AG20443 (cell line): ENCODE data around the gene CDC14A.

Experiments
- DNase-seq: peaks from one replicate; pipeline ENCODE4 v3.0.0; 2012; ENCODE audit warnings: low spot score, mixed read lengths

Gene CDC14A

GRCh38 chr1:100494393-100495084, 142.2 kb downstream of the CDC14A start:
- no peak for DNase-seq

GRCh38 chr1:100496896-100497295, 144.6 kb downstream of the CDC14A start:
- no peak for DNase-seq

DNA sequence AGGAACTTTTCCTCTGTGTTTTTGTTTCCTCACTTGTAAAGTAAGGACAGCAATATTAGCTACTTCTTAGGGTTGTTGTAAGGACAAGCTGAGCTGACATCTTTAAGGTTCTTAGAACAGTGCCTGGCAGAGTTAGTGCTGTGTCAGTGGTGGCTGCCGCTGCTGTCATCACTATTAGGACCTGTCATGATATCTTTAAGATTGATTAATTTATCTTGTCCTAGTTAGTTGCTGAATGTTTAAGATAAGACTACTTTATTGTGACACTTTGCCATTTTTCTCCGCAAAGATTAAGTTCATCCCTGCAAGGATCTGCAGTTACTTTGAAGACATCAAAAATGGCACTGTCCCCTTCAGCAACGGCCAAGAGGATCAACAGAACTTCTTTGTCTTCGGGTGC, 145.5 kb downstream of the CDC14A start:
- DNase-seq, result no peak

GRCh38 chr1:100499194-100499811, 147.0 kb downstream of the CDC14A start:
- DNase-seq, result no peak

GRCh38 chr1:100502052-100502792, 149.9 kb downstream of the CDC14A start:
- no peak for DNase-seq

GRCh38 chr1:100506217-100506616, 153.9 kb downstream of the CDC14A start:
- no peak for DNase-seq

- no peak for DNase-seq
Observed at GRCh38 chr1:100510451-100510850, 158.1 kb downstream of the CDC14A start.

GRCh38 chr1:100511058-100511457, 158.8 kb downstream of the CDC14A start:
- no peak for DNase-seq

GRCh38 chr1:100511773-100512172, 159.5 kb downstream of the CDC14A start:
- no peak for DNase-seq

DNA sequence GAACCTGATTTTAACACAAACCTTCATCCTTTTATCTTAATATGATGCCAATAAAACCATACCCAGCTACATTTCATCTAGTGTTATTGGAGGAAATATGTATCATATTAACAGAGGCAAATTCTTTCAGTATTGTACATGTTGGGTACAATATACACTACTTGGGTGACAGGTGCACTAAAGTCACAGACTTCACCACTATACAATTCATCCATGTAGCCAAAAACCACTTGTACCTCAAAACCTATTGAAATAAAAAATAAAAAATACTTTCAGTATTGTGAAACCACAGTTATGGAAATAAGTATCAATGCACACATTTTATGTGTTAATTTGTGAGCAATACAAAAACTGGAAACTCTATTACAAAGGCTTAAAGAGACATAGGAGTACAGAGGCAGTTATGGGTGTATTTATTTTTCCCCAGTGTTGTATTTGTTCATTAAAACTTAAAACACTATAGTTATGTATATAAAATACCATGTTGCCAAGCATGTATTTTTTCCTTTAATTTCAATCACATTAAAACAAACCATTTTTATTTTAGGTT, 160.6 kb downstream of the CDC14A start:
- no peak for DNase-seq

GRCh38 chr1:100516857-100517256, 164.6 kb downstream of the CDC14A start:
- no peak for DNase-seq

GRCh38 chr1:100517515-100517914, 165.2 kb downstream of the CDC14A start:
- no peak for DNase-seq

- no peak for DNase-seq
Observed at GRCh38 chr1:100518023-100518422, 165.7 kb downstream of the CDC14A start.

GRCh38 chr1:100523038-100523652, 170.8 kb downstream of the CDC14A start:
- no peak for DNase-seq

DNA sequence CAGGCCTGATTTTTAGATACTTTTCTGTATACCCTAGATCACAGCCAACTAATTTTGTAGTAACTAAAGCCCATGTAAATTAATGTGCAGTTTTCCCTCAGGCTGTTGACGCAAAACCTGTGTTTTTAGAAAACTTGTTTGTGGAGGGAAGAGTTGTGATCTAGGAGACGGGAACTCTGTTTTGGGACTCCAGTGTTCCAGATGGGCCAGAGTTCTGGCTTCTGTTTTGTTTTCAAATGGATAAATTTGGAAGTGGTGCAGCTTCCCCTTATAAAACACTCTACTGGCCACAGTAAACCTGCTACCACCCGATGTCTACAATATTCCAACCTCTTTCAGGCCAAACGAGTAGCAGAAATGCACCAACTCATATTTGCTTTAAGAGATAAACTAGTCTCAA, 172.0 kb downstream of the CDC14A start:
- DNase-seq, result no peak

- DNase-seq, result no peak
Observed at GRCh38 chr1:100526894-100527293, 174.6 kb downstream of the CDC14A start.

- DNase-seq, result no peak
Observed at GRCh38 chr1:100528871-100529270, 176.6 kb downstream of the CDC14A start.

- no peak for DNase-seq
Observed at GRCh38 chr1:100530141-100530540, 177.8 kb downstream of the CDC14A start.

DNA sequence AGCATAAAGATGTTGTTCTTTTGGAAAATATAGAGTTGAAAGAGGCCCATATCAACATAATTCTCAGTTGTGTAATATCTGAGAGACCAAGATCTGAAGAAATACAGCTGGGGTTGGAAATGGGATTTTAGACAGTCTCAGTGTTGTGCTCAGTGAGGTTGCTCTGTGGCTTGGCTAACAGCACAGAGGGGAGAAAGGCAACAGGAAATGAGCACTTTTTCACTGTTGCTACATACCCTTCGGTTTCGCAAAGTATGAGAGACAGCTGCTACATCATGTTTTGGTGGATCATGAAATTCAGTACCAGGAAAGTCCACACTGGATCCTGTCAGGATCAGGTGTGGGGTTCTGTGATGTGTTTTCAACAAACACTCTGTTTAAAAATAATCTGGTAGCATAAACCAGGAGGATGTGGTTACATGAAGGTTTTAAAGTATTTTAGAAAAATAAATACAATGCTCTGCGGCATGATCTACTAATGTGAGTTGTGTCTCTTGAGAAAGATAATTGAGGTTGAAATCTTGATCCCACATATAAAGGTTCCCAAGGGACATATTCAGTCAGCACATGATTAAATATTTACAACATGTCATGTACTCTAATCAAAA, 178.7 kb downstream of the CDC14A start:
- peak; percentile 62 for DNase-seq

- no peak for DNase-seq
Observed at GRCh38 chr1:100532645-100533044, 180.3 kb downstream of the CDC14A start.

- no peak for DNase-seq
Observed at GRCh38 chr1:100535264-100535663, 183.0 kb downstream of the CDC14A start.

DNA sequence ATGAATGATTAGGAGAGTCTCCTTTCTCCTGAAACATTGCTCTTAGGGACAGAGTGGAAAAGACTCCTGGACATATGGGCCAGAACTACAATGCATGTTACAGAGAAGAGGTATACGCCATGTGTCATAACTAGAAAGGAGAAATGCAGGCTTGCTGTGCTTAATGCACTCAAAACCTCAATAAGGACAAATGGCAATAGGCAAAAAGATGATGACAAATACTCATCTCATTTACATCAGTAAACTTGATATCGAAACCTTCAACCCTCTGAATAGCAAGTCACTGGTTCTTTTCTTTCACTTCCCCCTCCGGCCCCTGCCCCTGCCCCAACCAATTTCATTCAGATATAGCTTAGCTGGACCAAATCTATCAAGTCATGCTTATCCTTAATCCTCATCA, 183.7 kb downstream of the CDC14A start:
- no peak for DNase-seq
